Measurements from ENCODE around the gene GDF7.

GDF7 gene

GRCh38 chr2:20665243-20666004 is 1.5 kb upstream of the GDF7 start:
- TF ChIP-seq CTCF (IDR thresholded peaks at IDR 0.05; ENCODE audit: insufficient read depth, low read depth, low read length, missing control alignments): no peak
- no peak for DNase-seq (ENCODE audit: low read depth)

GRCh38 chr2:20666005-20666303 is 990 bp upstream of the GDF7 start:
- H3K4me3 ChIP-seq (ENCODE audit: low read length): no peak overlapping the region
- no peak for TF ChIP-seq CTCF (IDR thresholded peaks at IDR 0.05; ENCODE audit: insufficient read depth, low read depth, low read length, missing control alignments)
- DNase-seq (ENCODE audit: low read depth): no peak

More at GRCh38 chr2:20665243-20666004, 1.5 kb upstream of the GDF7 start:
- no peak overlapping the region for H3K4me3 ChIP-seq (ENCODE audit: low read length)

GRCh38 chr2:20667151-20667530 is 197 bp downstream of the GDF7 start:
- no peak for DNase-seq (ENCODE audit: low read depth)
- peak overlapping the region; percentile 28 for H3K4me3 ChIP-seq (ENCODE audit: low read length)
- TF ChIP-seq CTCF (IDR thresholded peaks at IDR 0.05; ENCODE audit: insufficient read depth, low read depth, low read length, missing control alignments): no peak

GRCh38 chr2:20667531-20668401 is 822 bp downstream of the GDF7 start:
- TF ChIP-seq CTCF (IDR thresholded peaks at IDR 0.05; ENCODE audit: insufficient read depth, low read depth, low read length, missing control alignments): no peak
- DNase-seq (ENCODE audit: low read depth): peak; percentile 33
- H3K4me3 ChIP-seq (ENCODE audit: low read length): peak overlapping the region; percentile 28

- H3K4me3 ChIP-seq (ENCODE audit: low read length): no peak overlapping the region
- no peak for TF ChIP-seq CTCF (IDR thresholded peaks at IDR 0.05; ENCODE audit: insufficient read depth, low read depth, low read length, missing control alignments)
- DNase-seq (ENCODE audit: low read depth): no peak
Observed at GRCh38 chr2:20668451-20668850, 1.5 kb downstream of the GDF7 start.

- no peak for TF ChIP-seq CTCF (IDR thresholded peaks at IDR 0.05; ENCODE audit: insufficient read depth, low read depth, low read length, missing control alignments)
- no peak overlapping the region for H3K4me3 ChIP-seq (ENCODE audit: low read length)
- no peak for DNase-seq (ENCODE audit: low read depth)
Observed at GRCh38 chr2:20668871-20669475, 2.0 kb downstream of the GDF7 start.
